ENCODE data around the gene DNMBP.
"Not testable (repeated sequence)": the region's sequence is repeated elsewhere in the genome, so short reads cannot be mapped to it uniquely, and the experiment has no call there.

Gene DNMBP

GRCh38 chr10:100013621-100014020 is 3.9 kb upstream of the DNMBP start:
- DNase-seq = no peak

- not testable (repeated sequence) for DNase-seq
Measured at GRCh38 chr10:100011906-100012305, 2.2 kb upstream of the DNMBP start.

GRCh38 chr10:100009283-100009792 is 409 bp downstream of the DNMBP start:
- no peak for DNase-seq

GRCh38 chr10:100008708-100009282 is 952 bp downstream of the DNMBP start:
- DNase-seq = no peak

- no peak for DNase-seq
Measured at GRCh38 chr10:100008142-100008522, 1.6 kb downstream of the DNMBP start.

- no peak for DNase-seq
Measured at GRCh38 chr10:100007231-100008141, 2.3 kb downstream of the DNMBP start.

GRCh38 chr10:100006243-100006886 is 3.4 kb downstream of the DNMBP start:
- DNase-seq = peak; percentile 85

GRCh38 chr10:100004805-100005510 is 4.8 kb downstream of the DNMBP start:
- no peak for DNase-seq

GRCh38 chr10:100000109-100000644 is 9.6 kb downstream of the DNMBP start:
- no peak for DNase-seq

GRCh38 chr10:99999319-100000108 is 10.2 kb downstream of the DNMBP start:
- no peak for DNase-seq

GRCh38 chr10:99998889-99999288 is 10.9 kb downstream of the DNMBP start:
- no peak for DNase-seq

- no peak for DNase-seq
Measured at GRCh38 chr10:99996671-99997648, 12.8 kb downstream of the DNMBP start.

- DNase-seq = no peak
Measured at GRCh38 chr10:99995713-99996112, 14.0 kb downstream of the DNMBP start.

- DNase-seq = no peak
Measured at GRCh38 chr10:99995269-99995668, 14.5 kb downstream of the DNMBP start.

- no peak for DNase-seq
Measured at GRCh38 chr10:99994801-99995200, 14.9 kb downstream of the DNMBP start.

GRCh38 chr10:99993701-99994689 is 15.8 kb downstream of the DNMBP start:
- peak; percentile 94 for DNase-seq

- not testable (repeated sequence) for DNase-seq
Measured at GRCh38 chr10:99985637-99986036, 24.1 kb downstream of the DNMBP start.

- no peak for DNase-seq
Measured at GRCh38 chr10:99984211-99985034, 25.3 kb downstream of the DNMBP start.

Measured in MV-4-11 (cell line).